22Rv1 (cell line): ENCODE data around the gene AMOTL2.

Source experiments
- H3K27ac ChIP-seq: fragments of 450-650 bp; 2 replicates; pipeline ENCODE4 v1.5.1; 2017
- ZFX ChIP-seq: fragments of 450-650 bp; IDR thresholded peaks from 2 replicates; pipeline ENCODE4 v1.6.1; 2017; ENCODE audit warnings: antibody characterized with exemption, borderline replicate concordance
- TF ChIP-seq, protein P1 (sequence below): fragments of 450-650 bp; IDR thresholded peaks from 2 replicates; pipeline ENCODE4 v1.5.1; 2017; ENCODE audit warnings: mild to moderate bottlenecking

The AMOTL2 gene

DNA sequence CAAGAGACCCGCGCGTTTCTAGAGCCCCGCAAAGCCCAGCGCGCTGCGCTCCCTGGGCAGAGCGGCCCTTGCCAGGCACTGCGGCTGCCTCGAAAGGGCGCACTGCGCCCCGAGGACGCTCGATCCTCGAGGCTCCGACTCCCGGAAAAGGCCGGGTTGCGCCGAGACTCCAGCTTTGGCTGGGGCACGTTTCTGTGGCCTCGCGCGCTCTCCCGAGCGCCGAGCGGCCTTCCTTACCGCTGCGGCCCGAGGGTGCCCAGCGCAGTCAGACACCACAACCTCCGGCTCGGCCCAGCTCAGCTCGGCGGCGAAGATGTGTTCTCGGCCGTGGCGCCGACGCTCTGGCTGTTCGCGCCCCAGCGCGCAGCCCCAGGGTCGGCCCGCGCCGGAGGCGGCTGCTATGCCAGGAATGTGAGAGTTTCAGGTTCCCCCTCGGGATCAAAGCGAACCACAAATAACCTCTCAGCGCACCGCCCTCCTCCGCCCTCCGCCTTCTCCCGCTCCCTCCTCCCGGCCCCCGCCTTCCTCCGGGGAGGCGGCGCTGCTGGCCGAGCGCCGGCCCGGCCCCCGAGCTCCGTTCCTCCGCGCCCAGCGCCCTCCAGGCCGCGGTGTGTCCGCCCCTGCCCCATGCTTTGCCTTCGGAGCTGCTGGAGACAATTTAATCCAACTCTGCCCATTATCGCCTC is at the start of gene AMOTL2:
TSS of gene AMOTL2 (minus strand) at position 343 of the 686 bp plus-strand sequence. CDS start 3,014 bp downstream, outside the sequence.
- H3K27ac ChIP-seq: peak within 1 kb of the TSS; percentile 68
- no peak for TF ChIP-seq ZFX
- TF ChIP-seq, protein P1, sequence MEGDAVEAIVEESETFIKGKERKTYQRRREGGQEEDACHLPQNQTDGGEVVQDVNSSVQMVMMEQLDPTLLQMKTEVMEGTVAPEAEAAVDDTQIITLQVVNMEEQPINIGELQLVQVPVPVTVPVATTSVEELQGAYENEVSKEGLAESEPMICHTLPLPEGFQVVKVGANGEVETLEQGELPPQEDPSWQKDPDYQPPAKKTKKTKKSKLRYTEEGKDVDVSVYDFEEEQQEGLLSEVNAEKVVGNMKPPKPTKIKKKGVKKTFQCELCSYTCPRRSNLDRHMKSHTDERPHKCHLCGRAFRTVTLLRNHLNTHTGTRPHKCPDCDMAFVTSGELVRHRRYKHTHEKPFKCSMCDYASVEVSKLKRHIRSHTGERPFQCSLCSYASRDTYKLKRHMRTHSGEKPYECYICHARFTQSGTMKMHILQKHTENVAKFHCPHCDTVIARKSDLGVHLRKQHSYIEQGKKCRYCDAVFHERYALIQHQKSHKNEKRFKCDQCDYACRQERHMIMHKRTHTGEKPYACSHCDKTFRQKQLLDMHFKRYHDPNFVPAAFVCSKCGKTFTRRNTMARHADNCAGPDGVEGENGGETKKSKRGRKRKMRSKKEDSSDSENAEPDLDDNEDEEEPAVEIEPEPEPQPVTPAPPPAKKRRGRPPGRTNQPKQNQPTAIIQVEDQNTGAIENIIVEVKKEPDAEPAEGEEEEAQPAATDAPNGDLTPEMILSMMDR: no peak

DNA sequence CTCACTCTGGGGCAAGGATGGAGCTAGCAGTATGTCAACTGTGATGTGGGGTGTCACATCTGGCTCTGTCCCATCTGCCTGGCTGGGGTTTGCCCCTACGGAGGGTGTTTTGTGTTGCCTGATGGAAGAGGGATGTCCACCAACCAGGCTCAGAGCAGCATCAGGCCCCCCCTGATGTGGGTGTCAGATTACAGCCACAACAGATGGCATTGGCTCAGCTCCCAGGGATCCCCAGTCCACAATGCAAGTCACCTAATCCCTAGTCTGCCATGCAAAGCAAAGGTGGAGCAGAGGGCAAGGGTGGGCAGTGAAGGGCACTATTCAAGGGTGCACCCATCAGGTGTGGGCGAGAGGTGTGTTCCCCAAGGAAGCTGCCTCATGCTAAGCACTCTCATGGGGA is 48.9 kb upstream of the AMOTL2 start:
- no peak for TF ChIP-seq ZFX
- TF ChIP-seq, protein P1: no peak

DNA sequence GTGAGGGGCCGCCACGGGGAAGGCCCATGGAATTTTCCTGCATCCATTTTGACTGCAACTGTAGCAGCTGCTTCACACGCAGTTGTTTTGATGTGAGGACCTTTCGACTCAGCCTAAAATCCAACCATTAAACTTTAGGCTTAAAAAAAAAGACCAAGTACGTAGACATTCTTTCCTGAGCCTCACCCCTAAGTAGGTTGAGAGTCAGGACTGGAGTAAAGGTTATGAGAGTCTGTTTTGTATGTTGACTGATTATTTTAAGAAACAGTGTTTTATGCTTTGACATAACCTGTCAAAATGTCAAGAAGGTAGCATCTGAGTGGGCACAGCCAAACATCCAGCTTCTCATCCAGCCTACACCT is 45.7 kb upstream of the AMOTL2 start:
- TF ChIP-seq, protein P1: no peak
- no peak for TF ChIP-seq ZFX
- H3K27ac ChIP-seq: no peak overlapping the region

More for the DNA sequence above, 48.9 kb upstream of the AMOTL2 start:
- H3K27ac ChIP-seq: no peak overlapping the region

DNA sequence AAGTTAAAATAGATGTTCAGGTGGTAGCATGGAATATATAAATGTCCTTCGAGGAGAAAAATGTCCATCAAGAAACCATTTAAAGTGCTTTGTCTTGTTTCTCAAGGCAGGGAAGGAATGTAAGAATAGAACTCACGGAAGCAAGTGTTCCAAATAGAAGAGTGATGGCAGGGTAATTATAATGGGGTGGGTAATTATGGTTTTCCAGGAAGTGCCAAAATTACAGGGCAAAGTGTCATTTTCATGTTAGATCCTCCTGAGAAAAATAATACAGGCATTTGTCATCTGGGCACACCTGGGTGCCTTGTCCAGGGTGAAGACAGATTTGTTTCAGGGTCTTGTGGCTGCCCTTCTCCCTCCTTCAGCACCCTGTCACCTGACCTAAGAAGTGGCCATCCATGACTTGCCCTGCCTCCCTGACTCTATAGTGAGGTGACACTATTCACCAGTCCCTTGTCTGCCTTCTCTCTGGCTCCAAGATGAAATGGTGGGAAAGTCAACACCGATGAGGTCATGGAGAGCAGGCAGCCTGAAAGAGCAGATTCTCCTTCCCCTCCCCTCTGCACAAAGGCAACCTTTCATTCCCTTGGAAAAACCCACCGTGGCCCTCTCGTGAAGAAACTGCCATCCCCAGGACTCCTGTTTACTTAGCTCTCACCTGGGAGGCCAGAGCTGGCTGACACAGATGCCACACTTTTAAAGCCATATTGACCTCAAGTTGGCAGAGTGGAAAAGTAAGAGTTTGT is 45.1 kb upstream of the AMOTL2 start:
- no peak for TF ChIP-seq ZFX
- TF ChIP-seq, protein P1: no peak

DNA sequence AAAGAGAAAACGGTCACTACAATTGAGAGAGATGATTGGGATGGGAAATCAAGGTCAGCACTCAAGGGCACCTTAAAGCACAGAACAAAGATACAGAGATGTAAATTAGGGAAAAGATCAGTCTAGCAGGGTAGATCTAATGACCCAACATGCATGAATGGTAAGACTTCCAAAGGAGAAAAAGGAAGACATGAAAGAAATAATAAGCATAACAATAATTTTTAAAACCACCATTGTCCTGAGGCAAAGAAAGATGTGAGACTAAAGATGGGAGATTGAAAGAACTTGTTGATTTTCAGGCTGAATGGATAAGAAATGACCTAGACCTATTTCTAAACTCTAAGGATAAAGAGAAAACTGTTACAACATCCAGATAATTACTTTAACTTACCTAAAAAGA is 34.8 kb upstream of the AMOTL2 start:
- no peak for TF ChIP-seq ZFX
- TF ChIP-seq, protein P1: no peak
- H3K27ac ChIP-seq: no peak overlapping the region

More for the DNA sequence above, 45.1 kb upstream of the AMOTL2 start:
- no peak overlapping the region for H3K27ac ChIP-seq

DNA sequence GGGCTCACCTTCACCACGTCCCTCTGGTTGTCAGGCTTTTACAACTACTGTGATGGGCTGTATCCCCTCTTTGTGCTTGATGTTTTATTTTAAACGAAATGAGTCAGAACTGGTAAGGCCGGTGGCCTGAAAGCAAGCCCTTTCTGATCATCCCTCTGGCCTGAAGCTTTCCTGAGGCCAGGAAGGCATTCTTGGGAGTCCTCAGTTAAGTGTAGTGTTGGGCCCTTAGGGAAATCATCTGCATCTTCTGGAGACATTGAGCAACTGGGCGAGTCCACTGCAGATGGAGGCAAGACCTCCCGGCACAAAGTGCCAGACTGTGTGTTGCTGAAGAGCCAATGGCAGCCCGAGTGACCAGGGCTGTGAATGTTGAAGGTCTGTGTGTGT is 33.0 kb upstream of the AMOTL2 start:
- H3K27ac ChIP-seq: no peak overlapping the region
- TF ChIP-seq, protein P1: no peak
- TF ChIP-seq ZFX: no peak
